Dermis blood vessel endothelial cell (primary cell): Measurements from ENCODE around the gene PCDHA4. TPM values are rescaled to one million over a fixed set of nuclear protein-coding genes. Genes with fewer than 3 reads are reported as not detected.

ENCODE experiments used
- DNase-seq: peaks from one replicate; pipeline ENCODE4 v3.0.0; 2010
- total RNA-seq: library from RNA; depleted of rRNA; stranded (reverse); fragments of >200 nt; gene quantifications from 2 replicates; pipeline ENCODE4 v1.2.3, GENCODE V29; 2014

Gene PCDHA4
- total RNA-seq, 1 donor from 2014 or later, result 0.17 TPM

GRCh38 chr5:140857177-140857986 is 50.5 kb downstream of the PCDHA4 start:
- no peak for DNase-seq

- DNase-seq, result no peak
Measured at GRCh38 chr5:140857987-140858240, 51.0 kb downstream of the PCDHA4 start.

- DNase-seq, result no peak
Measured at GRCh38 chr5:140862441-140863295, 55.8 kb downstream of the PCDHA4 start.

Other genes starting within 250 kb of the PCDHA4 start
- 19.1 and 25.7 TPM in 2 replicates for gene SRA1, start 249.6 kb upstream of the PCDHA4 start, total RNA-seq
- gene APBB3, start 242.5 kb upstream of the PCDHA4 start, total RNA-seq, result 8.2 and 16.2 TPM in 2 replicates
- gene SLC35A4, start 242.2 kb upstream of the PCDHA4 start, total RNA-seq, result 30.1 and 61.0 TPM in 2 replicates
- 1.7 and 3.2 TPM in 2 replicates for gene CD14, start 173.9 kb upstream of the PCDHA4 start, total RNA-seq
- gene TMCO6, start 167.6 kb upstream of the PCDHA4 start, total RNA-seq, result 18.0 and 50.2 TPM in 2 replicates
- 24.9 and 40.8 TPM in 2 replicates for gene NDUFA2, start 159.4 kb upstream of the PCDHA4 start, total RNA-seq
- 114 and 125 TPM in 2 replicates for gene IK, start 159.2 kb upstream of the PCDHA4 start, total RNA-seq
- 41.1 and 45.1 TPM in 2 replicates for gene WDR55, start 142.2 kb upstream of the PCDHA4 start, total RNA-seq
- gene DND1, start 133.5 kb upstream of the PCDHA4 start, total RNA-seq, result 0.14 and 0.68 TPM in 2 replicates
- 53.1 and 73.4 TPM in 2 replicates for gene HARS1, start 115.7 kb upstream of the PCDHA4 start, total RNA-seq
- gene HARS2, start 115.6 kb upstream of the PCDHA4 start, total RNA-seq, result 31.5 and 32.3 TPM in 2 replicates
- 55.5 and 62.3 TPM in 2 replicates for gene ZMAT2, start 106.6 kb upstream of the PCDHA4 start, total RNA-seq
- gene PCDHA1, start 20.9 kb upstream of the PCDHA4 start, total RNA-seq, result 0.17 TPM in 1 of 2 replicates, not detected in the other
- 0.17 TPM in 1 of 2 replicates, not detected in the other for gene PCDHA2, start 12.2 kb upstream of the PCDHA4 start, total RNA-seq
- 0.14 and 0.17 TPM in 2 replicates for gene PCDHA3, start 6.0 kb upstream of the PCDHA4 start, total RNA-seq
- 0.17 TPM in 1 of 2 replicates, not detected in the other for gene PCDHA5, start 14.5 kb downstream of the PCDHA4 start, total RNA-seq
- 0.09 and 0.17 TPM in 2 replicates for gene PCDHA6, start 20.9 kb downstream of the PCDHA4 start, total RNA-seq
- gene PCDHA7, start 27.2 kb downstream of the PCDHA4 start, total RNA-seq, result 0.19 and 0.34 TPM in 2 replicates
- 0.05 TPM in 1 of 2 replicates, not detected in the other for gene PCDHA8, start 34.1 kb downstream of the PCDHA4 start, total RNA-seq
- gene PCDHA9, start 41.3 kb downstream of the PCDHA4 start, total RNA-seq, result under 0.01 TPM in 2 replicates
- gene PCDHA10, start 48.8 kb downstream of the PCDHA4 start, total RNA-seq, result 0.09 and 0.17 TPM in 2 replicates
- 0.17 and 0.28 TPM in 2 replicates for gene PCDHA11, start 61.9 kb downstream of the PCDHA4 start, total RNA-seq
- 0.17 TPM in 1 of 2 replicates, not detected in the other for gene PCDHA12, start 68.2 kb downstream of the PCDHA4 start, total RNA-seq
- gene PCDHA13, start 75.1 kb downstream of the PCDHA4 start, total RNA-seq, result under 0.01 TPM in 1 of 2 replicates, not detected in the other
- under 0.01 and 0.17 TPM in 2 replicates for gene PCDHAC1, start 119.2 kb downstream of the PCDHA4 start, total RNA-seq
- gene PCDHAC2, start 159.4 kb downstream of the PCDHA4 start, total RNA-seq, result 0.28 and 0.34 TPM in 2 replicates
- gene PCDHB1, start 244.3 kb downstream of the PCDHA4 start, total RNA-seq, result not detected in 2 replicates